Heart left ventricle (tissue), 13 donors: ENCODE results near the gene RUNX3.

Source experiments
- CTCF ChIP-seq, 12 donors: fragments of 200-600 bp; sonication (generic) in 4 of 12; IDR thresholded peaks; one replicate each; pipeline versions ENCODE4 v1.5.0 to v1.8.0; 2018 to 2022; ENCODE audit warnings: antibody characterized with exemption in 12 of 12, mild to moderate bottlenecking in 5 of 12
- POLR2A ChIP-seq, 2 donors: fragments of 450-650 bp; IDR thresholded peaks; one replicate each; pipeline ENCODE4 v1.6.1; 2017; ENCODE audit warnings: antibody characterized with exemption in 2 of 2, mild to moderate bottlenecking in 2 of 2, moderate library complexity in 2 of 2
- donor health status: ischemic (EF 13 %, LVEDD 7.1; RV severe dilation, severe dysfunction).
- donor health status: DM: no; HTN: yes; CAD: no.
- donor health status: DM: no; HTN: no; CAD: no.
- donor health status: ischemic (EF 25% LVEDD 6.9; RV normal size, moderate dysfunction).
- donor health status: ischemic (EF 25% LVEDD 5.7; RV mildly dilated, moderate dysfunction).
- donor health status: ischemic (EF 35%, LVEDD 5.7; RV mildly dilated, moderate dysfunction).
- donor health status: nonischemic (EF 11% LVEDD 7.7; RV severe dilation, severe dysfunction).
- donor health status: DM: yes; HTN: yes; CAD: no.
- donor health status: PGD.
- donor health status: ischemic (EF 29% LVEDD 5.4; RV normal size, mild dysfunction).
- donor health status: nonischemic (EF 23%, LVEDD 6.1; RV moderate dilation, normal function).

- TF ChIP-seq CTCF (IDR thresholded peaks at IDR 0.05): no peak
- TF ChIP-seq POLR2A (IDR thresholded peaks at IDR 0.05): no peak
These were observed 25.9 kb downstream of the RUNX3 start for GRCh38 chr1:24903955-24904730.
